Measurements from ENCODE around the gene NR1I3. TPM values are rescaled to one million over a fixed set of nuclear protein-coding genes. Genes with fewer than 3 reads are reported as not detected.
A peak's percentile ranks its signal among the peaks of the same experiment; 100 is the strongest.

NR1I3 gene
- total and polyA plus RNA-seq, 2 donors from 2014 or later, result 19.6 TPM; not detected in 1

GRCh38 chr1:161195171-161195570 lies 42.8 kb downstream of the NR1I3 start:
- DNase-seq (peak in 1 of 5 donors; percentile 22), FAIRE-seq (no peak)
- Histone ChIP-seq H3K4me3 (ENCODE audit: low read length in 3 of 3) (no peak overlapping the region), H3K9ac (ENCODE audit: low read length in 3 of 3) (peak overlapping the region in 1 of 3 donors; percentile 16), H3K27me3 (ENCODE audit: control insufficient read depth, insufficient read depth, low read length) (no peaks in the 10 kb centered on the region), H3K27ac (ENCODE audit: low read depth in 2 of 2, low read length in 2 of 2) (no peak overlapping the region), H3K9me3 (ENCODE audit: control insufficient read depth in 2 of 3, insufficient read depth in 1 of 3, low read length in 3 of 3) (no peaks in the 10 kb centered on the region), H3K36me3 (ENCODE audit: control insufficient read depth in 2 of 3, insufficient read depth in 3 of 3, low read length in 3 of 3) (peaks cover 0 to 4% (median 0%) of the 10 kb centered on the region in 3 donors), H3K4me1 (ENCODE audit: control insufficient read depth in 2 of 3, insufficient read depth in 2 of 3, low read depth in 1 of 3, low read length in 3 of 3) (peaks cover 0 to 14% (median 14%) of the 10 kb centered on the region in 3 donors)
- intact Hi-C loops (cut with DNase I), result no loop called here
- no peak for TF ChIP-seq CTCF (IDR thresholded peaks at IDR 0.05; ENCODE audit: borderline replicate concordance, extremely low read depth, insufficient read depth)

- H3K27ac ChIP-seq (ENCODE audit: low read depth in 2 of 2, low read length in 2 of 2), result no peak overlapping the region
- no peak for FAIRE-seq
These were observed 44.3 kb downstream of the NR1I3 start for GRCh38 chr1:161193561-161194235.

GRCh38 chr1:161192476-161193465 lies 45.2 kb downstream of the NR1I3 start:
- intact Hi-C loops (cut with DNase I), result no loop called here
- no peak overlapping the region for H3K4me3 ChIP-seq (ENCODE audit: low read length in 3 of 3)
- FAIRE-seq (no peak), DNase-seq (peak; percentile 63 to 88 (median 66))
- H3K9ac ChIP-seq (ENCODE audit: low read length in 3 of 3), result no peak overlapping the region
- peaks cover 0 to 7% (median 5%) of the 10 kb centered on the region in 3 donors for H3K4me1 ChIP-seq (ENCODE audit: control insufficient read depth in 2 of 3, insufficient read depth in 2 of 3, low read depth in 1 of 3, low read length in 3 of 3)
- no peak overlapping the region for H3K27ac ChIP-seq (ENCODE audit: low read depth in 2 of 2, low read length in 2 of 2)
- H3K36me3 ChIP-seq (ENCODE audit: control insufficient read depth in 2 of 3, insufficient read depth in 3 of 3, low read length in 3 of 3), result peaks cover 0 to 4% (median 0%) of the 10 kb centered on the region in 3 donors
- no peaks in the 10 kb centered on the region for H3K9me3 ChIP-seq (ENCODE audit: control insufficient read depth in 2 of 3, insufficient read depth in 1 of 3, low read length in 3 of 3)
- no peaks in the 10 kb centered on the region for H3K27me3 ChIP-seq (ENCODE audit: control insufficient read depth, insufficient read depth, low read length)
- peak; percentile 88 for TF ChIP-seq CTCF (IDR thresholded peaks at IDR 0.05; ENCODE audit: borderline replicate concordance, extremely low read depth, insufficient read depth)

More at GRCh38 chr1:161193561-161194235, 44.3 kb downstream of the NR1I3 start:
- Histone ChIP-seq H3K27me3 (ENCODE audit: control insufficient read depth, insufficient read depth, low read length) (no peaks in the 10 kb centered on the region), H3K9me3 (ENCODE audit: control insufficient read depth in 2 of 3, insufficient read depth in 1 of 3, low read length in 3 of 3) (no peaks in the 10 kb centered on the region), H3K4me1 (ENCODE audit: control insufficient read depth in 2 of 3, insufficient read depth in 2 of 3, low read depth in 1 of 3, low read length in 3 of 3) (peaks cover 0 to 14% (median 5%) of the 10 kb centered on the region in 3 donors), H3K4me3 (ENCODE audit: low read length in 3 of 3) (no peak overlapping the region), H3K9ac (ENCODE audit: low read length in 3 of 3) (no peak overlapping the region), H3K36me3 (ENCODE audit: control insufficient read depth in 2 of 3, insufficient read depth in 3 of 3, low read length in 3 of 3) (peaks cover 0 to 4% (median 0%) of the 10 kb centered on the region in 3 donors)
- peak in 1 of 5 donors; percentile 68 for DNase-seq
- TF ChIP-seq CTCF (IDR thresholded peaks at IDR 0.05; ENCODE audit: borderline replicate concordance, extremely low read depth, insufficient read depth), result peak; percentile 33
- intact Hi-C loops (cut with DNase I), result no loop called here
